Ectodermal cell (in vitro differentiated cells): ENCODE data around the gene HHAT.

Source experiments
- H3K27ac ChIP-seq: 2 replicates; pipeline ENCODE4 v1.7.0; 2013; ENCODE audit warnings: mild to moderate bottlenecking, low read depth, low read length; ENCODE audit not compliant: insufficient read depth, poor library complexity, severe bottlenecking
- H3K27me3 ChIP-seq: 2 replicates; pipeline ENCODE4 v1.7.0; 2013; ENCODE audit warnings: mild to moderate bottlenecking, low read length; ENCODE audit not compliant: insufficient read depth, control insufficient read depth, poor library complexity, severe bottlenecking
- H3K36me3 ChIP-seq: one replicate; pipeline ENCODE4 v1.7.0; 2013; ENCODE audit warnings: low read length; ENCODE audit not compliant: control insufficient read depth, insufficient read depth
- H3K4me1 ChIP-seq: one replicate; pipeline ENCODE4 v1.7.0; 2013; ENCODE audit warnings: low read length; ENCODE audit not compliant: control insufficient read depth, insufficient read depth
- H3K4me3 ChIP-seq: 2 replicates; pipeline ENCODE4 v1.7.0; 2013; ENCODE audit warnings: low read depth, low read length, control low read depth; ENCODE audit not compliant: insufficient read depth
- H3K9me3 ChIP-seq: 2 replicates; pipeline ENCODE4 v1.7.0; 2013; ENCODE audit warnings: mild to moderate bottlenecking, low read length, moderate library complexity; ENCODE audit not compliant: control insufficient read depth
- WGBS, 2 experiments: methylation state at CpG; one replicate each; pipeline ENCODE4 v1.1.7; 2013; ENCODE audit warnings: missing lambda C conversion rate in 2 of 2; 5-methylcytosine and 5-hydroxymethylcytosine counted together

Gene HHAT

GRCh38 chr1:210313046-210313595, 15.6 kb upstream of the HHAT start:
- Histone ChIP-seq H3K27ac (no peak overlapping the region), H3K27me3 (no peaks in the 10 kb centered on the region), H3K4me1 (no peaks in the 10 kb centered on the region), H3K4me3 (no peak overlapping the region), H3K36me3 (no peaks in the 10 kb centered on the region), H3K9me3 (no peaks in the 10 kb centered on the region)
- WGBS, 2 experiments = 89 to 91% methylated on average over 6 of the region's 6 CpGs

- Histone ChIP-seq H3K4me3 (no peak overlapping the region), H3K9me3 (no peaks in the 10 kb centered on the region), H3K27me3 (no peaks in the 10 kb centered on the region), H3K36me3 (no peaks in the 10 kb centered on the region), H3K4me1 (no peaks in the 10 kb centered on the region), H3K27ac (no peak overlapping the region)
- 95 to 100% methylated on average over 1 of the region's 1 CpG for WGBS, 2 experiments
Measured at GRCh38 chr1:210313921-210314320, 14.8 kb upstream of the HHAT start.

GRCh38 chr1:210315529-210315928, 13.2 kb upstream of the HHAT start:
- no peak overlapping the region for H3K27ac ChIP-seq
- H3K9me3 ChIP-seq = no peaks in the 10 kb centered on the region
- no peaks in the 10 kb centered on the region for H3K4me1 ChIP-seq
- H3K36me3 ChIP-seq = no peaks in the 10 kb centered on the region
- no peaks in the 10 kb centered on the region for H3K27me3 ChIP-seq
- no peak overlapping the region for H3K4me3 ChIP-seq
- 92 to 97% methylated on average over 5 of the region's 6 CpGs for WGBS, 2 experiments

- Histone ChIP-seq H3K27me3 (no peaks in the 10 kb centered on the region), H3K27ac (no peak overlapping the region), H3K36me3 (no peaks in the 10 kb centered on the region), H3K4me1 (no peaks in the 10 kb centered on the region), H3K4me3 (no peak overlapping the region), H3K9me3 (no peaks in the 10 kb centered on the region)
- 82 to 90% methylated on average over 3 of the region's 3 CpGs for WGBS, 2 experiments
Measured at GRCh38 chr1:210321131-210321530, 7.6 kb upstream of the HHAT start.

- Histone ChIP-seq H3K36me3 (no peaks in the 10 kb centered on the region), H3K27ac (no peak overlapping the region), H3K4me1 (no peaks in the 10 kb centered on the region), H3K27me3 (no peaks in the 10 kb centered on the region), H3K4me3 (no peak overlapping the region), H3K9me3 (no peaks in the 10 kb centered on the region)
- WGBS, 2 experiments = 91 to 92% methylated on average over 8 of the region's 8 CpGs
Measured at GRCh38 chr1:210321552-210321951, 7.2 kb upstream of the HHAT start.

- H3K27ac ChIP-seq = no peak overlapping the region
- H3K36me3 ChIP-seq = no peaks in the 10 kb centered on the region
- WGBS, 2 experiments = 100% methylated on average over 1 of the region's 1 CpG
- H3K4me3 ChIP-seq = no peak overlapping the region
- no peaks in the 10 kb centered on the region for H3K4me1 ChIP-seq
- peaks cover 12% of the 10 kb centered on the region for H3K27me3 ChIP-seq
- no peaks in the 10 kb centered on the region for H3K9me3 ChIP-seq
Measured at GRCh38 chr1:210323957-210324356, 4.7 kb upstream of the HHAT start.

GRCh38 chr1:210325026-210325670, 3.6 kb upstream of the HHAT start:
- Histone ChIP-seq H3K9me3 (no peaks in the 10 kb centered on the region), H3K27ac (no peak overlapping the region), H3K36me3 (no peaks in the 10 kb centered on the region), H3K4me3 (no peak overlapping the region), H3K27me3 (peaks cover 21% of the 10 kb centered on the region), H3K4me1 (no peaks in the 10 kb centered on the region)
- 93 to 100% methylated on average over 1 of the region's 1 CpG for WGBS, 2 experiments

- Histone ChIP-seq H3K36me3 (no peaks in the 10 kb centered on the region), H3K9me3 (no peaks in the 10 kb centered on the region), H3K27ac (no peak overlapping the region), H3K4me3 (peak overlapping the region; percentile 78), H3K27me3 (peaks cover 46% of the 10 kb centered on the region), H3K4me1 (no peaks in the 10 kb centered on the region)
- WGBS, 2 experiments = 35 to 38% methylated on average over 18 to 19 of the region's 19 CpGs
Measured at GRCh38 chr1:210328032-210328745, 513 bp upstream of the HHAT start.

- Histone ChIP-seq H3K27me3 (peaks cover 46% of the 10 kb centered on the region), H3K4me1 (no peaks in the 10 kb centered on the region), H3K27ac (no peak overlapping the region), H3K4me3 (no peak overlapping the region), H3K36me3 (no peaks in the 10 kb centered on the region), H3K9me3 (no peaks in the 10 kb centered on the region)
- 89 to 93% methylated on average over 7 of the region's 7 CpGs for WGBS, 2 experiments
Measured at GRCh38 chr1:210330279-210330866, 1.7 kb downstream of the HHAT start.

- H3K27ac ChIP-seq = no peak overlapping the region
- no peaks in the 10 kb centered on the region for H3K36me3 ChIP-seq
- 92% methylated on average over 7 of the region's 7 CpGs for WGBS, 2 experiments
- no peaks in the 10 kb centered on the region for H3K4me1 ChIP-seq
- H3K27me3 ChIP-seq = peaks cover 44% of the 10 kb centered on the region
- no peak overlapping the region for H3K4me3 ChIP-seq
- no peaks in the 10 kb centered on the region for H3K9me3 ChIP-seq
Measured at GRCh38 chr1:210332233-210332632, 3.5 kb downstream of the HHAT start.
